ENCODE measurements around the gene CLEC1B.

- TF ChIP-seq CTCF (IDR thresholded peaks at IDR 0.05; ENCODE audit: low read depth, low read length), result no peak
- no peak for TF ChIP-seq EZH2phosphoT487 (IDR thresholded peaks at IDR 0.05; ENCODE audit: low read depth)
These were observed 19.5 kb upstream of the CLEC1B start for GRCh38 chr12:10018386-10018785.
